Adrenal gland (tissue), 5 donors: ENCODE measurements around the gene BMPR2.

Experiments
- CTCF ChIP-seq, 6 experiments: fragments of 450-650 bp in 4 of 6; fragments of 200-600 bp in 2 of 6; sonication (generic) in 1 of 6; IDR thresholded peaks; 1 replicate in 5 of 6; 2 replicates in 1 of 6; pipeline versions ENCODE4 v1.5.1 to v1.8.0; 2016 to 2021; ENCODE audit warnings: antibody characterized with exemption in 6 of 6, mild to moderate bottlenecking in 2 of 6, moderate library complexity in 1 of 6
- POLR2A ChIP-seq, 2 donors: fragments of 450-650 bp; IDR thresholded peaks; one replicate each; pipeline ENCODE4 v1.6.1; 2017; ENCODE audit warnings: antibody characterized with exemption in 2 of 2, mild to moderate bottlenecking in 2 of 2, moderate library complexity in 1 of 2
- donor health status: DM: no; HTN: no; CAD: no.

DNA sequence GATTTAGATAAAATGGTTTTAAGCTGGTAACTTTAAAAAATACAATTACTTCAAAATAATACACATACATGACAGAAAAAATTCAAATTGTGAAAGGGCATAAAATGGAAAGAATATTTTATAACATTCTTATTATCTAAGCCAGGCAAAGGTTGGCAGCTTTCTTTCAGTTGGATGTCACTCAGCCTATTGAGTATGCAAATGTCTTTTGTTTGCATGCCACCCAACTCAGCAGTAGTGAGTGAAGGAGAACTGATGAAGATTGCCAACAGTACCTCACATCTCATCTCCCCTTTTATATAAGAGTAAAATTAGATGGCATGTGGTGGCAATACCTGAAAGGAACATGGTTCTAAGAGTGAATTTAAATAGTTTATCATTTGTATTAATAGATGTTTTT lies 24.8 kb downstream of the BMPR2 start:
- TF ChIP-seq CTCF (IDR thresholded peaks at IDR 0.05), result no peak
- TF ChIP-seq POLR2A (IDR thresholded peaks at IDR 0.05), result no peak
